K562 (cell line): ENCODE results near the gene CNRIP1. TPM values are rescaled to one million over a fixed set of nuclear protein-coding genes. Genes with fewer than 3 reads are reported as not detected.
A peak's percentile ranks its signal among the peaks of the same experiment; 100 is the strongest.

Experiments used
- BACH1 ChIP-seq: fragments of 200-800 bp; sonication (Bioruptor generic); IDR thresholded peaks from 2 replicates; pipeline ENCODE4 v1.6.1; 2016; ENCODE audit warnings: missing genetic modification characterization, missing compliant biosample characterization
- BRD9 ChIP-seq: fragments of 450-650 bp; IDR thresholded peaks from 2 replicates; pipeline ENCODE4 v1.6.1; 2018; ENCODE audit warnings: low read depth; ENCODE audit not compliant: partially characterized antibody
- EP400 ChIP-seq: fragments of 450-650 bp; IDR thresholded peaks from 2 replicates; pipeline ENCODE4 v1.6.1; 2017; ENCODE audit warnings: antibody characterized with exemption, mild to moderate bottlenecking, moderate library complexity
- ERF ChIP-seq: fragments of 450-650 bp; formaldehyde crosslinking; IDR thresholded peaks from 2 replicates; pipeline ENCODE4 v1.4.0; 2020; ENCODE audit warnings: mild to moderate bottlenecking, mixed read lengths
- FOXJ2 ChIP-seq: fragments of 200-800 bp; sonication (Bioruptor generic); IDR thresholded peaks from 2 replicates; pipeline ENCODE4 v1.6.1; 2016; ENCODE audit warnings: missing genetic modification characterization, missing compliant biosample characterization
- GATAD2A ChIP-seq: fragments of 450-650 bp; IDR thresholded peaks from 2 replicates; pipeline ENCODE4 v1.6.1; 2017
- HOXB6 ChIP-seq: fragments of 250-450 bp; sonication (Bioruptor Pico); IDR thresholded peaks from 2 replicates; pipeline ENCODE4 v1.5.1; 2022; ENCODE audit warnings: mild to moderate bottlenecking, borderline replicate concordance
- HSF4 ChIP-seq: fragments of 250-450 bp; sonication (Bioruptor Pico); IDR thresholded peaks from 2 replicates; pipeline ENCODE4 v2.1.2; 2022; ENCODE audit warnings: mild to moderate bottlenecking, moderate library complexity, borderline replicate concordance
- JUN ChIP-seq, 2 experiments: sonication (generic) in 1 of 2; formaldehyde crosslinking in 1 of 2; IDR thresholded peaks; 2 replicates each; pipeline versions ENCODE4 v1.6.1 to v1.8.0; 2012 to 2022; ENCODE audit warnings: borderline replicate concordance in 2 of 2, mild to moderate bottlenecking in 2 of 2, improper control_type of control experiment in 1 of 2, low read depth in 1 of 2, low read length in 1 of 2, missing genetic modification reagents in 1 of 2
- LEF1 ChIP-seq: fragments of 450-650 bp; IDR thresholded peaks from 2 replicates; pipeline ENCODE4 v1.6.1; 2016; ENCODE audit warnings: mild to moderate bottlenecking
- MAFK ChIP-seq: IDR thresholded peaks from 2 replicates; pipeline ENCODE4 v1.6.1; 2011; ENCODE audit warnings: low read length, improper control_type of control experiment
- RBM15 ChIP-seq: fragments of 200-400 bp; formaldehyde crosslinking; IDR thresholded peaks from 2 replicates; pipeline ENCODE4 v1.6.1; 2018; ENCODE audit warnings: mild to moderate bottlenecking, low read length, moderate library complexity; ENCODE audit not compliant: insufficient read depth
- RNF2 ChIP-seq: sonication (generic); IDR thresholded peaks from 2 replicates; pipeline ENCODE4 v1.6.1; 2016
- SMAD1 ChIP-seq: fragments of 150-350 bp; IDR thresholded peaks from 2 replicates; pipeline ENCODE4 v1.6.1; 2014; ENCODE audit warnings: low read length, low read depth; ENCODE audit not compliant: partially characterized antibody
- SP1 ChIP-seq: sonication (generic); formaldehyde crosslinking; IDR thresholded peaks from 2 replicates; pipeline ENCODE4 v1.8.1; 2022; ENCODE audit warnings: mild to moderate bottlenecking, missing genetic modification reagents
- ZBTB7A ChIP-seq: IDR thresholded peaks from 2 replicates; pipeline ENCODE4 v1.6.1; 2011; ENCODE audit warnings: low read depth, mild to moderate bottlenecking, low read length, moderate library complexity, borderline replicate concordance; ENCODE audit not compliant: control insufficient read depth
- ZNF274 ChIP-seq: IDR thresholded peaks from 2 replicates; pipeline ENCODE4 v1.6.1; 2011; ENCODE audit warnings: low read depth, mild to moderate bottlenecking, low read length, moderate library complexity, borderline replicate concordance
- ZNF316 ChIP-seq: fragments of 450-650 bp; IDR thresholded peaks from 2 replicates; pipeline ENCODE4 v1.6.1; 2016
- ZNF408 ChIP-seq: fragments of 250-450 bp; sonication (Bioruptor Pico); IDR thresholded peaks from 2 replicates; pipeline ENCODE4 v1.4.0; 2020; ENCODE audit warnings: low read depth, mild to moderate bottlenecking, moderate library complexity
- ZNF79 ChIP-seq: fragments of 250-450 bp; sonication (Bioruptor Pico); IDR thresholded peaks from 2 replicates; pipeline ENCODE4 v1.4.0; 2020; ENCODE audit warnings: low read depth, mild to moderate bottlenecking, moderate library complexity
- polyA plus RNA-seq, 8 experiments: library from polyadenylated mRNA; depleted of rRNA in 4 of 8; stranded (reverse) in 5 of 8; unstranded in 3 of 8; fragments of >200 nt; fragmentation: Nextera tagmentation in 2 of 8; fragmentation: Illumina TruSeq in 1 of 8; extraction: Ambion mirVana in 2 of 8; extraction: Trizol in 1 of 8; gene quantifications; 2 replicates each; pipeline versions ENCODE4 v1.2.1 to v1.2.3, GENCODE V29; 2011 to 2014; ENCODE audit warnings: inconsistent platforms in 1 of 8, missing spikeins in 1 of 8
- total RNA-seq, 7 experiments: library from RNA; depleted of rRNA in 6 of 7; stranded (reverse); fragments of >200 nt in 6 of 7; fragmentation: Illumina TruSeq in 2 of 7; extraction: Trizol in 2 of 7; gene quantifications; 2 replicates each; pipeline versions ENCODE4 v1.2.1 to v1.2.3, GENCODE V29; 2011 to 2021; ENCODE audit warnings: low replicate concordance in 1 of 7
- TF ChIP-seq, protein P1 (sequence below): fragments of 200-800 bp; sonication (Bioruptor generic); IDR thresholded peaks from 2 replicates; pipeline ENCODE4 v1.6.1; 2017; ENCODE audit warnings: missing genetic modification characterization, missing compliant biosample characterization
- TF ChIP-seq, protein P2 (sequence below): sonication (generic); formaldehyde crosslinking; IDR thresholded peaks from 2 replicates; pipeline ENCODE4 v1.8.1; 2023; ENCODE audit warnings: mild to moderate bottlenecking, missing genetic modification reagents
- TF ChIP-seq, protein P3 (sequence below): IDR thresholded peaks from 2 replicates; pipeline ENCODE4 v1.6.1; 2012; ENCODE audit warnings: low read depth, low read length, improper control_type of control experiment, borderline replicate concordance

CNRIP1 gene
- total and polyA plus RNA-seq, 9 of the 15 experiments (the other 6 are each of a cell fraction or from before 2014, with no cell fraction given), result 0.59 to 2.1 (median 1.5) TPM

- TF ChIP-seq SP1 (no peak), EP400 (peak; percentile 54), HOXB6 (CRISPR knock-in tag) (no peak), ZNF316 (peak; percentile 100), BACH1 (tag) (peak; percentile 98), ZNF408 (CRISPR knock-in tag) (no peak), RBM15 (no peak), RNF2 (no peak), SMAD1 (no peak), LEF1 (peak; percentile 47; the same call in 1 of the 2 replicates), FOXJ2 (tag) (peak; percentile 79), JUN (IDR thresholded peaks at IDR 0.05; ENCODE audit: borderline replicate concordance, low read depth, low read length) (peak; percentile 35; the same call in 1 of the 2 replicates), JUN (CRISPR knock-in tag; IDR thresholded peaks at IDR 0.05; ENCODE audit: borderline replicate concordance) (no peak), MAFK (peak; percentile 100), HSF4 (no peak), BRD9 (no peak), ZNF274 (no peak), ZNF79 (CRISPR knock-in tag) (no peak), ZBTB7A (no peak), ERF (no peak), GATAD2A (peak; percentile 29; the same call in 1 of the 2 replicates)
- TF ChIP-seq, protein P1, sequence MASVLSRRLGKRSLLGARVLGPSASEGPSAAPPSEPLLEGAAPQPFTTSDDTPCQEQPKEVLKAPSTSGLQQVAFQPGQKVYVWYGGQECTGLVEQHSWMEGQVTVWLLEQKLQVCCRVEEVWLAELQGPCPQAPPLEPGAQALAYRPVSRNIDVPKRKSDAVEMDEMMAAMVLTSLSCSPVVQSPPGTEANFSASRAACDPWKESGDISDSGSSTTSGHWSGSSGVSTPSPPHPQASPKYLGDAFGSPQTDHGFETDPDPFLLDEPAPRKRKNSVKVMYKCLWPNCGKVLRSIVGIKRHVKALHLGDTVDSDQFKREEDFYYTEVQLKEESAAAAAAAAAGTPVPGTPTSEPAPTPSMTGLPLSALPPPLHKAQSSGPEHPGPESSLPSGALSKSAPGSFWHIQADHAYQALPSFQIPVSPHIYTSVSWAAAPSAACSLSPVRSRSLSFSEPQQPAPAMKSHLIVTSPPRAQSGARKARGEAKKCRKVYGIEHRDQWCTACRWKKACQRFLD (CRISPR knock-in tag), result 0 out of 2 replicates have a peak, but pooled peaks have one; percentile 26
- TF ChIP-seq, protein P2, sequence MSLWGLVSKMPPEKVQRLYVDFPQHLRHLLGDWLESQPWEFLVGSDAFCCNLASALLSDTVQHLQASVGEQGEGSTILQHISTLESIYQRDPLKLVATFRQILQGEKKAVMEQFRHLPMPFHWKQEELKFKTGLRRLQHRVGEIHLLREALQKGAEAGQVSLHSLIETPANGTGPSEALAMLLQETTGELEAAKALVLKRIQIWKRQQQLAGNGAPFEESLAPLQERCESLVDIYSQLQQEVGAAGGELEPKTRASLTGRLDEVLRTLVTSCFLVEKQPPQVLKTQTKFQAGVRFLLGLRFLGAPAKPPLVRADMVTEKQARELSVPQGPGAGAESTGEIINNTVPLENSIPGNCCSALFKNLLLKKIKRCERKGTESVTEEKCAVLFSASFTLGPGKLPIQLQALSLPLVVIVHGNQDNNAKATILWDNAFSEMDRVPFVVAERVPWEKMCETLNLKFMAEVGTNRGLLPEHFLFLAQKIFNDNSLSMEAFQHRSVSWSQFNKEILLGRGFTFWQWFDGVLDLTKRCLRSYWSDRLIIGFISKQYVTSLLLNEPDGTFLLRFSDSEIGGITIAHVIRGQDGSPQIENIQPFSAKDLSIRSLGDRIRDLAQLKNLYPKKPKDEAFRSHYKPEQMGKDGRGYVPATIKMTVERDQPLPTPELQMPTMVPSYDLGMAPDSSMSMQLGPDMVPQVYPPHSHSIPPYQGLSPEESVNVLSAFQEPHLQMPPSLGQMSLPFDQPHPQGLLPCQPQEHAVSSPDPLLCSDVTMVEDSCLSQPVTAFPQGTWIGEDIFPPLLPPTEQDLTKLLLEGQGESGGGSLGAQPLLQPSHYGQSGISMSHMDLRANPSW (CRISPR knock-in tag), result no peak
- TF ChIP-seq, protein P3, sequence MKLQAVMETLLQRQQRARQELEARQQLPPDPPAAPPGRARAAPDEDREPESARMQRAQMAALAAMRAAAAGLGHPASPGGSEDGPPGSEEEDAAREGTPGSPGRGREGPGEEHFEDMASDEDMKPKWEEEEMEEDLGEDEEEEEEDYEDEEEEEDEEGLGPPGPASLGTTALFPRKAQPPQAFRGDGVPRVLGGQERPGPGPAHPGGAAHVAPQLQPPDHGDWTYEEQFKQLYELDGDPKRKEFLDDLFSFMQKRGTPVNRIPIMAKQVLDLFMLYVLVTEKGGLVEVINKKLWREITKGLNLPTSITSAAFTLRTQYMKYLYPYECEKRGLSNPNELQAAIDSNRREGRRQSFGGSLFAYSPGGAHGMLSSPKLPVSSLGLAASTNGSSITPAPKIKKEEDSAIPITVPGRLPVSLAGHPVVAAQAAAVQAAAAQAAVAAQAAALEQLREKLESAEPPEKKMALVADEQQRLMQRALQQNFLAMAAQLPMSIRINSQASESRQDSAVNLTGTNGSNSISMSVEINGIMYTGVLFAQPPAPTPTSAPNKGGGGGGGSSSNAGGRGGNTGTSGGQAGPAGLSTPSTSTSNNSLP, result 0 out of 2 replicates have a peak, but pooled peaks have one; percentile 27
These were observed 31.9 kb downstream of the CNRIP1 start (continued) for GRCh38 chr2:68287580-68288441.
